ENCODE measurements around the gene MRTFB.

The MRTFB gene

DNA sequence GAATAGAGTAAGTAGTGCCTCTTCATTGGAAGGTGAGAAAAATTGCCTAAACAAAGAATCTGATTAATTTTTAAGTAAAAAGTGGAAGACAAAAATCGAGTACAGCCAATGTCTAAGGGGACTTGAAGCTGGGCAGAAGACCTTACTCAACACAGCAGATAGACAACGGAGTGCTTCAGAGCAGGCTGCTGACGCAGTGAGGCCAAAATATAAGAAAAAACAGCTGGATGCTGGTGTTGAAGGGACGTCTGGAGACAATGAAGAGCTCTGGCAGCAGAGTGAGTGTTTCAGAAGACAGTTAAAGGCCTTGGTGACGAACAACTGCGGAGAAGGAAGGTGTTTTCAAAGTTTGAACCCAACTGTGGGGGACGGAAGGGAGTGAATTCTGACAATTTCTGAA is 169.8 kb downstream of the MRTFB start:
- DNase-seq: no peak

DNA sequence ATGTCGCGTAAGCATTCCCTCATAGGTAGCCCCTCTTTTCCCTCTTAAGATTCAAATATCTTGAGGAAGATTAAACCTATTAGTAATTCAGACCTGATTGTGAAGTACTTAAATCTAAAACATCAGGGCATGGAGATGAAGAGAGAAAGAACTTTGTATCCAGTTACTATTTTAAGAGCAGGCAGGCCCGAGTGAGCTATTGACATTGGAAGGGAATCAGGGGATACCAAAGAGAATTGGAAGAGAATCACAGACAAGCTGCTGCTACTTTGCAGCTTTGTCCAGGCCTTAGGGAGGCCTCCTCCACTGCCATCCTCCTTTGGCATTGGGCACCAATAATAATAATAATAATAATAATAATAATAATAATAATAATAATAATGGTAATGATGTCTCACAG is 170.5 kb downstream of the MRTFB start:
- DNase-seq: no peak

DNA sequence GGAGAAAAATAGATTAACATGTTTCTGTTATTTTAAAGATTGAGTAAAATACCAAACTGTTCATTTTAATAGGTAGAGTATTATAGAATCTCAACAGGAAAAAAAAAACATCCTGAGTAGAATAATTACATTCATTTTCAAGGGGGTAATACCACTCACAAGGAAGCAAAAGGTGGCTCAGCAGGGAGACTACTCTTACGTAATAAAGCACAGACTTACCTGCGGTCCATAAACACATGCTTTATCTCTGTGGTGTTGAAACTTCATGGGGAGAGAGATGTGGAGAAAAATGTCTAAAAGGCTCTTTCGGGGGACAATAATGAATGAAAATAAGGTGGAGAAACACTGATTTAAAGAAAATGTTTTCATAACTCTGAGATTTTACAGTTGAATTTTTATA is 171.7 kb downstream of the MRTFB start:
- DNase-seq: no peak

DNA sequence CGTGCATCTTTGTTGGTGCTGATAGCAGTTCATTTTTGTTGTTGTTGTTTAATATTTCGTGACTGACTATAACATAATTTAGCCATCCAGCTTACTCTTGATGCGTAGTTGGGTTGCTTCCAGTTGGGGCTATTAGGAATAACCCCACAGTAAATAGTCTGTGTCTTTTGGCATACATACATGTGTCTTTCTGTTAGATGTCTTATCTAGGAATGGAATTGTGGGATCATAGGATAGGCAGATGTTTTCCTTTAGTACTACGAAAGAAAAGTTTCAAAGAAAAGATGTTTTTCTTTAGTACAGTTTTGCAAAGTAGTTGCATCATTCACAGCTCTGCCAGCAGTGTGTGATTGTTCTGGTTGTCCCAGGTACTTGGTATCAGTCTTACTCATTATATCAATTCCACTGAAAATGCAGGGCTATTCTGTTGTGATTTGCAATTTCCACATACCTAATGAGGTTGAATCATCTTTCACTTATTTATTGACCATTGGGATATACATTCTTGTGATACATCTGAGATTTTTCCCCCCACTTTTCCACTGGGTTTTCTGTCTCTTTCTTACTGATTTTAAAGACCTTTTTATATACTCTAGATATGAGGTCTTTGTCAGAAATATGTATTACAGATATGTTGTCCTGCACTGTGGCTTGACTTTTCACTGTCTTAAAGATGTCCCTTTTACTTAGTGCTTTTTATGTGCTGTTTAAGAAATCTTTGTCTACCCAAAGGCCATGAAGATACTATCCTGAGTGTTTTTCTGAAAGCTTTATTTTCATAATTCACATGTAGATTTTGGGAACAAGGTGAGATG is 173.3 kb downstream of the MRTFB start:
- no peak for DNase-seq

DNA sequence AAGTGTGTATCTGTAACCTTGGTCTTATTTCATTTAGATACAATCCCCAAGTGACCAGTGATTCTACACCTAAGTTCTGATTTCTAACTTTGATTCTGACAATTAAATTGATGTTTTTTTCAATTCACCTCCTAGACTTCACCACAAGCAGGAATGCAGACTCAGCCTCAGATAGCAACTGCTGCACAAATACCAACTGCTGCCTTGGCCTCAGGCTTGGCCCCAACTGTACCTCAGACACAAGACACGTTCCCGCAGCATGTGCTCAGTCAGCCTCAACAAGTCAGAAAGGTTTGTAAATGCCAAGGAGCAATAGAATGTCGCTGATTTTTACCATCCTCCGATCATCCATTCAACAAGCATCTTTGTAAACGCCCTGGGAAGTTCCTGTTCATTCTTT is 177.7 kb downstream of the MRTFB start:
- no peak for DNase-seq

DNA sequence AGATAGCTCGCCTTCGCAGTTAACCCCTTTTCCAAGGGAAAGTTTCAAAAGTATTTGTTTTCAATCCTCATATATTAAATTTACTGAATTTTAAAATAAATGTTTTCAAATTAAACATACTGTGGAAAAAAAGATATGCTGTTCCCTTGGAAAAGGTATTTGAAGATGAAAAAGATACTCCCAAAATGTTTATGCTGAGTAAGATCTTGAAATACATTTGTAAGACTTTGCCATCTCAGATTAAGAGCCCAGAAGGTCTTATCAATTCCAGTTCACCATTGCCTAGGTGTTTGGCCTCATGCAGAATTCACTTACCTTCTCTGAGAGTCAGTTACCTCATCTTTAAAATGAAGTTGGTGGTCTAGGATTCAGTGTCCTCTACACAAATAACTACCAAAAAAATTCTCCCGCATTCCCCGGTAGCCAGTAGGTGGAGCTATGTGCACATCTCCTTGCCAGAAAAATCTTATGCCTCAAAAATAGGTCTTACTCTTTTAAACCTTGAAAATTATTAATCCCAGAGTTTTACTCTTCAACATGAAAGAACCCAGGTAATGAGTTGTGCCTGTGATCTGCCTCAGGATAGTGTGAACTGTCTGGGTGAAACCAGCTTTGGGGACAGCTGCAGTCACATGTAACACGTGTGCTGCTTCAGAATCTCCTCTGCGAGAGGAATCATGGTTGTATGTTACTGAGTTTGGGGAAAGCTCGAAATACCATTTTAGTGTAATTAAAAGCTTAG is 178.3 kb downstream of the MRTFB start:
- DNase-seq: peak; percentile 23

DNA sequence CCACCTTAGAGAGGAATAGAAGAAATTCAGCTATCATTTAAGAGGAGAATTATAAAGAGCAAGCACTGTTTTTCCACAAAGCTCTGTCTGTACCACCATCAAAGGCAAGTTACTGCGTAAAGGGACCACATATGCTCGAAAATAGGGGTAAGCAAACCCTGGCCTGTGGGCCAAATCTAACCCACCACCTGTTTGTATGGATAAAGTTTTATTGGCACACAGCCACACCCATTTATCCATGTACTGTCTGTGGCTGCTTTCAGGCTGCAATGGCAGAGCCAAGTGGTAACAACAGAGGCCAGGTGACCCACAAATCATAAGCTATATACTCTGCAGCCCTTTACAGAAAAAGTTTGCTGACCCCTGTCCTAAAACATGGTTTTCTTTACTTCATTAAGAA is 180.3 kb downstream of the MRTFB start:
- no peak for DNase-seq

DNA sequence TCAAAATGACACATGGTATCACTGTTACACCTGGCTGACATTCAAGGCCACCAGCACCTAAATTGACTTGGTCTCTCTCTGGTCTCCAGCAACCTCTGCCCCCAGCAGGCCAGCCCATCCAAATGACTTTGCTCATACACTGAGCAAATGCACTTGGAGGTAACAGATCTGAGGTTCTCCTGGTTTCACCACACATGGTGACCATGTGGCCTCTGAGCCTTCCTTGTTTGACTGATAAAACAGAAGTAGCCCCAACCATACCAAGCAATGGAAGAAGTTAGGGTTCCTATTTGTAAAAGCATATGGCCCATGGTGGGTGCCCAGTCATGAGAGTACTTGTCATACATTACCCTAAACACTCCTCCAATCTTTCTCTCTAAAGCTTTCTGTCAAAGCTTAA is 181.7 kb downstream of the MRTFB start:
- DNase-seq: no peak

DNA sequence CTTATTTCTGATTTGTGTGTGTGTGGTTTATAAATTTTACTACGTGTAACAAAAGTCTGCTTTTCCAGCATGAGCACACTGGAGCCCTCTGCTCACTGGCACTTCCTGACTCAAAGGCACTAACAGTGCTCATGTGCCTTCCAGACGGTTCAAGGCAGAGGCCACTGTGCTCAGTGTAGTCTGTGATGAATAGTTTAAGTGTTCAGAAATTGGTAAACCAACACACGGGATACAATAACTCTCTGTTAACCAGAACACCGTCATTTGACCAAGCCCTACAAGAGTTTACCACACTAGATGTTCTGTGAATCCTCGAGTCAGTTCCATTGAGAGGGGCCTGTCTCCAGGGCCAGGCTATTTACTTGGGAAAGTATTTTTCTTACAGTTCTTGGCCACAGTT is 191.9 kb downstream of the MRTFB start:
- DNase-seq: no peak

DNA sequence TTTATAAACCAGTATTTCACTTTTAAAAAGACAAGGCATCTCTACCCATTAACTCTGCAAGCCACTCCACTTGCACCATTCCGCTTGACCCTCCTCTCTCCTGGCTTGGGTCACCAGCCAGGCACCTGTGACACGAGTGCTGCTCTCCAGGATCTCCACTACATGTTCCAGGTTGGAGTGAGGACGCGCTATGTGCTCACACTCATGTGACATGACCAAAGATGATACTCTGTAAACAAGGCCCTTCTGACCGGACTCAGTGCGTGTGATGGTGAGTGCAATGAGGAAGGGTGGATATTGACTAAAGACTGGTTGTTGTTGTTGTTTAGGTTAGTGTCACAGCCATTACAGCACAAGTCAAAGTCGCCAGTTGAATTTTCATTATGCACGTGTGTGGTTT is 192.7 kb downstream of the MRTFB start:
- DNase-seq: no peak

DNA sequence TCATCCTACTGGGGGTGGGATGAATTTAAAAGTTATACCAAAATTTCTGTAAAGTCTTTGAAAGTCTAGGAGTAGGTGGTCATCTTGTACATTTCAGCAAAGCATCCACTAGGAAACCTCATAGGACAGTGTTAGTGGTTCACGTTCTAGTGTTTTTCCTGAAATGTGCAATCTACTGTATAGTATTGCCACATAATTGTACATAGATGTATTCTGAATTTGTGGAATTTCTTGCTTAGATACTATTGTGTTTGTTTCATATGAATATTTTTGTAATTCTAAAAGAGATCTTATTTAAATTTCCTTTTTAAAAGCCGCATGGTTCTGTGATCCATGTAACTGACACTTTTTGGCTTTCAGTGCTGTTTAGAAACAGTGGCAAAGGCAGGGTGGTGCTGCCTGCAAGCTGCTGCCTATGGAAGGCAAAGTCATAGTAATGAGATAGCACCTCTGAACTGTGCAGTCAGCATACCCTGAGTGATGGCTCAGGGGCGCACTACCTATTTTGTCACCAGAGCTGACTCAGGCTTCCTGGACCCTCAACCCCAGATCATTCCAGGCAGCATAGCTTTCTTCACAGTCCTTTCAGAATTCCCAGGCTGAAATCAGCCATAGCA is 193.3 kb downstream of the MRTFB start:
- no peak for DNase-seq

DNA sequence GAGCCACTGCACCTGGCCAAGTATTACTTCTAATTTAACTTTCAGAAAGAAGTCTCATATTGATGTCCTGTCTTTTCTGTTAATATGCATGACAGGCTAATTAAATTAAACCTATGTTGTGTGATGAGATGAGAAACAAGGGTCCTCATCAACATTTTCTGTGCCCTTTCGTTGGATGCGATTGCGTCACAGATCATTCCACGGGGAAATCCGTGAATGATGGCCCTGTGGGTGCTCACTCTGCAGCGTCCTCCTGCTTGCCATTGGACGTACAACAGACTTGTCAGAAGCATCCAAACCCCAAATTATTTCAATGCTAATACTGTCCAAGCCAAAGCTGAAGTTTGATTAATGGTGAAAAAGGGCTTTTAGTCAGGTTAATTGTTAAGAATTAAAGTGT is 197.0 kb downstream of the MRTFB start:
- DNase-seq: no peak

DNA sequence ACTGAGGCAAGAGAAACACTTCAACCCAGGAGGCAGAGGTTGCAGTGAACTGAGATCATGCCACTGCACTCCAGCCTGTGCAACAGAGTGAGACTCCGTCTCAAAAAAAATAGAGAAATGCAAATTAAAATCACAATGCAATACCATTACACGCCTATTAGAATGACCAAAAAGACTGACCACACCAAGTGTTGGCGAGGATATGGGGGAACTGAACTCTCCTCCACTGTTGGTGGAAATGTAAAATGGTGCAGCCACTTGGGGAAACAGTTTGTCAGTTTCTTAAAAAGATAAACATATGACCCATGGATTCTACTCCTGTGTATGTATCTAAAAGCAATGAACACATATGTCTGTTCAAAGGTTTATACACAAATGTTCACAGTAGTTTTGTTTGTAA is 204.8 kb downstream of the MRTFB start:
- no peak for DNase-seq

DNA sequence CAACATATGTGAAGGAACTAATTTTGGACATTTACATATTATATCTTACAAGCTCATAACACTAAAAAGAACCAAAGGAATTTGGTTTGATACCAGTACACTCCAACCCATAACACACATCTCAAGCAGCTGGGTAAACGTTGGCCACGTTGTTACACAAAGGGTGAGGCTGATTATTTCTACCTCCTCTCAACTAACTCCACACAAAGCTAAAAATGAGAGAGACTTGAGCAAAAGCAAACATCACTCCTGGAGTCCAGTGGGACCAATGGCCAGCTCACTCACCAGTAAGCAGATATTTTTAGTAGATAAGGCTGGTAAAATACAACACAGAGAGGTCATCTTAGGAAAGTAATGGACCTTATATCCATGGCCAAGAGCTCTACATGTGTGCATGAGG is 207.6 kb downstream of the MRTFB start:
- DNase-seq: no peak

DNA sequence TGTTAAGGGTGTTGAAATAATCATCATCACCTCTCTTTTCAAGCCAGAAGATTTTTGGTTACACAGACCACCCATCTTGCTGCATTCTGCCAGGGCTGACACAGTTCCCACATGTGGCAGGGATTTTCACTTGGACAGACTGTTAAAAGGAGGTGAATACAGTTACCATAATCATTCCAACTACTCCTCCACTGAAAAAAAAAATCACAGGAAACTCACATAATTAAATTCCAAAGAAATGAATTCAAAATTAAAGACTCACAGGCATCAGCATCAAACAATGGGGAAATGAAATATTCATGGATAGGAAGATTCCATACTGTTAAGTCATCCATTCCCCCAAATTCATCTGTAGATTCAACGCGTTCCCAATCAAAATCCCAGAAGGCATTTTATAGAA is 209.4 kb downstream of the MRTFB start:
- DNase-seq: no peak

DNA sequence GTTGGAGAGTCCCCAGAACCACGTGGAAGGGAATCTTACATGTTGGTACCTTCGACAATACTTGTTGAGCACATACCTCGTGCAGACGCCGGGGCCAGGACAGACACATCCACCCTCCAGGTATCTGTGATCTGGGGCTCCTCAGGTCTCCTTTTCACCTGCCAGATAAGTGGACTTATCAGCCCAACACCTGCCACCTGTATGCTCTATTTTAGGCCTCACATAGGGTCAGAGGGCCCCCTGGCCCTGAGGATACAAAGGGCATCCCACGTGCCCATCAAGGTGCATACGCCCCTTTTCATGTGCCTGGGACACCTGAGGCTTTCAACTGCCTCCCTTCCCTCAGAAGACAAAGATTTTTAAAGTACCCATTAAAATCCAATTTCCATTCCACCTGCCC is 212.7 kb downstream of the MRTFB start:
- no peak for DNase-seq

DNA sequence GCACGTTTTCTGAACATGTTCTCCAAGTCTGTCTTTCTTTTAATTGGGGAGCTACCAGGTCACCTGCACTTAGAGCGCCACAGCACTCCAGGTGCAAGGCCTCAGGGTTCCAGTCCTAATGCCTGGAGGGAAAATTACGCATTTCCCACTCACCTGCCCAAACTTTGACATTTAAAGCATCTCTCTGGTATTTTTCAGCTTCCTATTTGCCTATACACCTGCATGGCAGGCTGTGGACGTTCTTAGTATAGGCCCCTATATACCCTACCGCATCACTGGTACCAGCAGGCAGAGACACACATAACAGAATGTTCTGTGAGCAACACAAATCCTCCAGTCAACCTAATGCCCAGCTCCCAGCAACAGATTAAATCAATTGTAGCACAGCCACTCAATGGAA is 213.3 kb downstream of the MRTFB start:
- no peak for DNase-seq

DNA sequence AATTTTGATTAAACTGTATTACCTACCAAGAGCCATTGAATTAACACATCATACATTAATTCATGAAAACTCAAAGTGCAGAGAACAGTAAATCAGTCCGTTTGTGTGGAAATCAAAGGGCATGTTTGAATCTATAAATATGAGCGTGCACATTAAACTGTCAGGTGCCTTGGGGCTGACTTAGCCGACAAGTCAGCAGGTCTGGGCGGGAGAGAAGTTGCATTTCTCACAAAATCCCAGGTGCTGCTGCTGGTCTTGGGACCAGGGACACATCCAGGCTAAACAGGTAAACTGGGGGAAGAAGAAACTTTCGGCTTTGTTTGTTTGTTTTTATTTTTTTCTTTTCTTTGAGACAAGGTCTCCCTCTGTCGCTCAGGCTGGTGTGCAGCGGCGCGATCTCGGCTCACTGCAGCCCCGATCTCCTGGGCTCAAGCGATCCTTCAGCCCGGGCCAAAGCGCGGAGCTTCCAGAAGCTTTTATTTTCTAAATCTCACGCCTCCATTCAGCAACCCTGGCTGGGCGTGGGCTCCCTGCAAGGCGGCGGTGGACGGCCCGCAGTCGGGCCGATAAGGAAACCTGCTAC is 213.9 kb downstream of the MRTFB start:
- peak; percentile 59 for DNase-seq

DNA sequence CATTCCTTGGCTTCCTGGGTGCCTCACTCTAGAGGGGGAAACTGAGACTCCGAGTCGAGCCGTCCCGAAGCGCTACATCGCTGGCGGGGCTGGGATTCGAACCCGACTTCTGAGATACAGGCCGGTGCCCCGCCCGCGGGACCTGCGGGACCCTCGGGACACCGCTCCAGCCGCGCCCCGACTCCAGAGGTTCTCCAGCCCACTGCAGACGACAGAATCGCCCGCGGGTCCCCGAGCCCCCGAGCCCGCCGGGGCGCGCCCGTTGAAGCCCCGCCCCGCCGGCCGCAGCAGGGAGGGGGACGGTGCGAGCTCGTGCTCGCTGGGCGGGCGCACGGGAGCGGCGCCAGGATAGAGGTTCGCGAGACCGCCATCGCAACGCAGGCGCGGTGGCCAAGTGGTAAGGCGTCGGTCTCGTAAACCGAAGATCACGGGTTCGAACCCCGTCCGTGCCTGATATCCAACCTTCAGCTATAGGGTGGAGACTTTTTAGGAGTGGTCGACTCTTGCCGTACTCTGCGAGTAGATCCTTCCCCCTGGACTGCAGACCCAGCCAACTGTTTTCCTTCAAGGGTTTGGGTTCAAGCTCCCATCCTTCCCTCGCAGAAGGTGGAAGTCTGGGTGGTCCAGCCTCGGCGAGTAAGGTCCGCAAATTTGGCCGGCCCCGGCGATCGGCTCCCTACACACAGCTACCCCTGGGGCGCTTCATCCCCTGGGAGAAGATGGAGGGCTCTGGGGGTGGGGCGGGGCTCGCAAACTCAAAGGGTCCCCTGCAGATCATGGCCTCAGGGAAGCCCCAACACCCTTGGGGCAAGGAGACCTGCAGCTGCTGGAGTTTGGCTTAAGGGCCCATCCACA is 214.6 kb downstream of the MRTFB start:
- peak; percentile 93 for DNase-seq

DNA sequence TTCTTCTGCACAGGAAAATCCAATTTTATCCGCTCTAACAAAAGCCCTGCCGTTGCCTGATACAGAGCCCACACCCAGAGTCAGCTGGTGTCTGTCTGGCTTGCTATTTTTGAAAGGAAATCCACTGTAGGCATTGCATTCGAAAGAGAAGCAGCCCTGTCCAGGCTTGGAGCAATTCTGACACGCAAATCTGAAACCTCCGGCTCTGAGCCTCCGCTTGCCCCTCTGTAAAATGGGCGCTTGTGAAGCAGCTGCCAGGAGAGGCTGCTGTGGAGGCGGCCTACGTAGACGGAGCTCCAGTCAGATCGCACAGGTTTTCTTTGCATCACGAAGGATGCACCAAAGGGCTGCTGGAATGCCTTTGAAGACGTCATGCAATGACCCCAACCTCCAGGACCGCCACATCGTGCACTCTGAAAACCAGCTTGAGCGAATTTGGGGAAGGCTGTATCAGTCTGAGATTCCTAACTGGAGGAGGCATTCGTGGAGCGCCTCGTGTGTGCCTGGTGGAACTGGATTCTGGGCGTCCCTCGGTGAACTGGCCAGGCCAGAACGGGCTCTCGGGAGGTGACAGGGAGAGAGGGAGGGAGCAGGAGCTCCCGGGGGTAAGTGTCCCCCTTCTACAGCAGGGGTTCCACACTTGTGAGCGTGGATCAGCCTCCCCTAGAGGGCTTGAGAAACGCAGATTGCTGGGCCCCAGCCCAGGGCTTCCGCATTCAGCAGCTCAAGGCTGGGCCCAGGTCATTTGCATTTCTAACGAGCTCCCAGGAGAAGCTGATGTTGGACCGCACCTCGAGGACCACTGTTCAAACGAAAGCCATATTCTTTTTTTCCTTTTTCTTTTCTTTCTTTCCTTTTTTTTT is 215.5 kb downstream of the MRTFB start:
- peak; percentile 21 for DNase-seq

DNA sequence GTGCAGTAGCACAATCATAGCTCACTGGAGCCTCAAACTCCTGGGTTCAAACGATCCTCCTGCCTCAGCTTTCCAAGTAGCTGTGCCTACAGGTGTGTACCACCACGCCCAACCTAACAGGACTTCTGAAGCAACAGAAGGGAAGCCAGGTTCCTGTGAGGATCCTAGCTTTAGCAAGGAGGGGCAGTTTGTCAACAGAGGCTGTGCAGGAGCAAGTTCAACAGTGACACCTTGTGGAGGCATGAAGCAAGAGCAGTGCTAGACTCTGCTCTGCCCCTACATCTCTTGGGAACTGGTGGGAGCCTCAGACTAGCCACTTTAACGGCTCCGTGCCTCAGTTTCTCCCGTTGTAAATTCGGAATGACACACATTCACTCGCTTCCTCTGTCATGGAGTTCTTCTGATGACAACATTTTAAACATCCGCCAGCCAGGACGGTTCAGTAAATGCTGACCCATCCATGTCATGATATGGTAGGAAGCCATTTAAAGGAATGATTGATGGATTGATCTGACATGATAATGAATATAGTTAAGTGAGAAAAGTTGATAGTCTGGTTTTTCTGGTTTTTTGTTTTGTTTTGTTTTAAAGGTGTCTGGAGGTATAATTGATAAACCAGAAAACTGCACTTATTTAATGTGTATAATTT is 218.7 kb downstream of the MRTFB start:
- DNase-seq: peak; percentile 46

Measured in stimulated activated CD4-positive, alpha-beta T cell treated with anti-CD3 and anti-CD28 coated beads, Interleukin-1b, Interleukin-23, amount 100 ng/mL, for 48 hours (primary cell).